IPS-15b (cell line): Measurements from ENCODE around the gene DKK1.

Experiments used
- H3K27me3 ChIP-seq: one replicate; pipeline ENCODE4 v1.6.1; 2013; ENCODE audit warnings: low read length; ENCODE audit not compliant: control insufficient read depth, insufficient read depth
- H3K36me3 ChIP-seq: one replicate; pipeline ENCODE4 v1.6.1; 2013; ENCODE audit warnings: low read length; ENCODE audit not compliant: control insufficient read depth, insufficient read depth
- H3K4me1 ChIP-seq: one replicate; pipeline ENCODE4 v1.6.1; 2013; ENCODE audit warnings: mild to moderate bottlenecking, low read length; ENCODE audit not compliant: control insufficient read depth, insufficient read depth
- H3K4me3 ChIP-seq: one replicate; pipeline ENCODE4 v1.5.1; 2013; ENCODE audit warnings: low read depth, low read length
- H3K9ac ChIP-seq: one replicate; pipeline ENCODE4 v1.6.1; 2013; ENCODE audit warnings: low read depth, mild to moderate bottlenecking, low read length
- H3K9me3 ChIP-seq: one replicate; pipeline ENCODE4 v1.6.1; 2013; ENCODE audit warnings: mild to moderate bottlenecking, low read length; ENCODE audit not compliant: control insufficient read depth, insufficient read depth

The DKK1 gene

DNA sequence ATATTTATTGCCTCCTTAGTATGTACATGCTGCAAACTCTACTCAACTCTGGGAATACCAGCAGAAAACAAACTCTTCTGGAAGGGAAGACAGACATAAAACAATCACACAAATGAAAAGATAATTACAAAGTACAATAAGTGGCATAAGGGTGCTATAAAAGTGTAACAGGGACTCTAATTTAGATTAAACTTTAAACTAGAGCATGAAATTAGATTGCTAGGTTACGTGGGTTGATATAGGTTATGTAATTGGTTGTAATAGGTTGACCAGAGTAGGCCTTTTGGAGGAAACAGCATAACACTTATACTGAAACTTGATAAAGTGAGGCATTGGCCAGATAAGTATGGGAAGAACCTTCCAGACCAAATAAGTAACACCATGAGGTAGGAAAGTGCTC is 26.2 kb upstream of the DKK1 start:
- no peak overlapping the region for H3K4me3 ChIP-seq
- no peaks in the 10 kb centered on the region for H3K36me3 ChIP-seq
- H3K4me1 ChIP-seq: no peaks in the 10 kb centered on the region
- no peak overlapping the region for H3K9ac ChIP-seq
- H3K9me3 ChIP-seq: no peaks in the 10 kb centered on the region
- H3K27me3 ChIP-seq: no peaks in the 10 kb centered on the region

- no peaks in the 10 kb centered on the region for H3K36me3 ChIP-seq
- no peaks in the 10 kb centered on the region for H3K27me3 ChIP-seq
- no peaks in the 10 kb centered on the region for H3K4me1 ChIP-seq
- H3K9ac ChIP-seq: no peak overlapping the region
- H3K9me3 ChIP-seq: no peaks in the 10 kb centered on the region
- no peak overlapping the region for H3K4me3 ChIP-seq
Measured at GRCh38 chr10:52297747-52298146, 16.3 kb upstream of the DKK1 start.

DNA sequence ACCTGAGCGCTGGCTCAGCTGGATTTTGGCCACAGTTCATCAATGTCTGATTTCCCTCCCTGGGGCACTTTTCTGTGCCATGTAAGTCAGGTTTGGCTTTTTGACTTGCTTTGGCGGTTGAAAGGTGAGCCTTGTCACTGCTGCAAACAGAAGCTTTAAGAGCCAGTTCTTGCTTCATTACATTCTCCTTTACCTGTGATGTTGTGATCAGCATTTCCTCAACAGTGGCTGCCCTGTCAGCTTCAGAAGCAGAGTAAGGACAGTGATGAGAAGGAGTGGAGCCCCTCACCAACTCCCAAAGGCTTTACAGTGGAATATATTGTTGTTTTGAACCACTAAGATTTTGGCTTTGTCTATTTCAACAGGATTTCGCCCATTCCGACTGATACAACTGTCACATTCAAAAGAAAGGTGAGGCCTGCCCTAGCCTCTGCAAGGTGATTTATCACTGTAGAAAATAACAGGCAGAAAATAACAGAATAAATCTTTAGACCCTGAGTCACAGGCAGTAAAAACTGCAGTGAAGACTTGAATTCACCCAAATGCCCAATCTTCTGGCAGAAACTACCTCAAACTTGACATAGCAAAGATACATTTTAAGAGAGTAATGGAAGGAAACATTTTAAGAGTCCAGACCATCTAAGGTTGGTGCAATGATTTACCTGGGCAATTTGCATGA is 13.3 kb upstream of the DKK1 start:
- no peaks in the 10 kb centered on the region for H3K4me1 ChIP-seq
- H3K36me3 ChIP-seq: no peaks in the 10 kb centered on the region
- H3K9me3 ChIP-seq: no peaks in the 10 kb centered on the region
- H3K4me3 ChIP-seq: no peak overlapping the region
- no peak overlapping the region for H3K9ac ChIP-seq
- H3K27me3 ChIP-seq: no peaks in the 10 kb centered on the region

DNA sequence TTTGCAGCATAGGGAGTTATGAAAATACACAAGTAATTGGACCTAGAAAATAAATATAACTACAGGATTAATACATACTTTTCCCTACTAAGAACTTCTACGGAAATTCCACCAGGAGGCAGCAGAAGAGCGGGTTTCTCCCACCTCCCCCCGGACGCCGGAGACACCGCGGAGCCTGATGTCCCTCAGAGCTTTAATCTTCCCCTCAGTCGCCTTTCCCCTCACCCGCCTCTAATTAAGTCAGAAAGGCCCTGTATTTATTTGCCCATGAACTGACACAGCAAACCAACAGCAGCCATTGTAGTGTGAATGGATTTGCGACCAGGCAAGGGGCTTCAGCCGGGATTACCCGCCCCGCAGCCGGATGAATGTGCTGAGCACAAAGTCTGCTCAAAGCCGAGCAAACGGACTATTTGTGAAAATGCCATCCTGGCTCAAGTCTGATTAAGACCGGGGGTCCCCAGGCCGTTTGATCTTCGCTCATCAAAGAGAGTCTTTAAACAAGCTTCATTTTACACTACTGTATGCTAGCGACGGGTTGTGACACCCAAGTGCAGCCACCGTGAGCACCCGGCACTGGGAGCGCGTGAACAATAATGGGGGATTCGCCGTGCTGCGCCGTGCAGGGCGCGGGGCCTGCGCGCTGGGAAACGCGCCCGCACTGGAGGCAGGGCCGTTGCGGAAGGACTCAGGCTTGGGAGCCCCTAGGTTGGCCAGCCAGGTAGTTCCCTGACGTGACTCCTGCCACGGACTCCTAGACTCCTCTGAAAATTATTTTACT is 5.6 kb upstream of the DKK1 start:
- Histone ChIP-seq H3K27me3 (peaks cover 52% of the 10 kb centered on the region), H3K9ac (peak overlapping the region; percentile 39), H3K4me3 (peak overlapping the region; percentile 66), H3K36me3 (no peaks in the 10 kb centered on the region), H3K9me3 (no peaks in the 10 kb centered on the region), H3K4me1 (peaks cover 2% of the 10 kb centered on the region)

DNA sequence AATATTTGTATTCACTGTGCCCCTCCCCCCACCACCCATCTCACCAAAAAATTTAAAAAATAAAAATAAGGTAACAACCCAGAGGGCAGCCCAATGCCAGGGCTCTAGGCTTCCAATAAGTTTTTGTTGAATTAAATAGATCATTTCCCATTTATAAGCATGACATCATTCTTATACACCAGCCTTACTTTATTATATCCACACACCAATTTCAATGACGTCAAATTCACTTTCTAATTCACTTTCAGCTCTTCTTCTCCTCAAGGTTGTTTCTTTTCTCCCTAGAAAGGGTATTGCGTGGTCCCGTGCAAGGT is 1.2 kb upstream of the DKK1 start:
- Histone ChIP-seq H3K27me3 (peaks cover 86% of the 10 kb centered on the region), H3K9ac (no peak overlapping the region), H3K4me3 (peak overlapping the region; percentile 66), H3K36me3 (no peaks in the 10 kb centered on the region), H3K9me3 (no peaks in the 10 kb centered on the region), H3K4me1 (peaks cover 2% of the 10 kb centered on the region)

- peak overlapping the region; percentile 66 for H3K4me3 ChIP-seq
- no peaks in the 10 kb centered on the region for H3K36me3 ChIP-seq
- no peaks in the 10 kb centered on the region for H3K9me3 ChIP-seq
- peaks cover 2% of the 10 kb centered on the region for H3K4me1 ChIP-seq
- H3K9ac ChIP-seq: no peak overlapping the region
- peaks cover 89% of the 10 kb centered on the region for H3K27me3 ChIP-seq
Measured at GRCh38 chr10:52313256-52313932, 687 bp upstream of the DKK1 start.

DNA sequence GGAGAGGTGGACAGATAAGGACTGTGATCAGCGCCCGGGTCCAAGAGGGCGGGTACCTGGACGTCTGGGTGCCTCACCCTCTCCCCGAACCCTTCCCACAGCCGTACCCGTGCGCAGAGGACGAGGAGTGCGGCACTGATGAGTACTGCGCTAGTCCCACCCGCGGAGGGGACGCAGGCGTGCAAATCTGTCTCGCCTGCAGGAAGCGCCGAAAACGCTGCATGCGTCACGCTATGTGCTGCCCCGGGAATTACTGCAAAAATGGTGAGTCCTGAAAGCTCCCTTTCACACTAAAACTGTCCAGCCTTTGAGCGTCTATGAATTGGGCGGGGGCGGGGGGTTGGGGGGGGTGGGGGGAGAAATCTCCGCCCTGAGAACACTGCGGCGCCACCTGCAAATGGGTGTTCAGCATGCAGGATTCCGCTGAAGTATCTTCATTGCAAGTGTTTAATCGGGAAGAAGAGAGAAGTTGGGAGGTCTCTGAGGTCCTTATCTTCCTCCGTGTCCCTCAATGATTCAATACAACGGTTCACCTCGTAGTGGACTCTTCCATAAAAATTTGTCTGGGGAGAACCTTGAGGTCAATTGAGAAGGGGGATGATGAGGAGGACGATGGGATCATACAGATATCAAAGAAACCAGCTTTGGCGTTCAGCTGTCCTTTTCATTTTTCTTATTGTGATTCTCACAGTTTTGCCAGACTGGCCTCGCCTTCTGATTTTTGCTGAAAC is 906 bp downstream of the DKK1 start:
- Histone ChIP-seq H3K27me3 (peaks cover 77% of the 10 kb centered on the region), H3K36me3 (no peaks in the 10 kb centered on the region), H3K4me3 (peak overlapping the region; percentile 66), H3K9ac (no peak overlapping the region), H3K9me3 (no peaks in the 10 kb centered on the region), H3K4me1 (peaks cover 2% of the 10 kb centered on the region)

GRCh38 chr10:52316001-52316400 is 1.9 kb downstream of the DKK1 start:
- peaks cover 67% of the 10 kb centered on the region for H3K27me3 ChIP-seq
- H3K4me3 ChIP-seq: no peak overlapping the region
- no peaks in the 10 kb centered on the region for H3K9me3 ChIP-seq
- H3K9ac ChIP-seq: no peak overlapping the region
- H3K36me3 ChIP-seq: no peaks in the 10 kb centered on the region
- peaks cover 2% of the 10 kb centered on the region for H3K4me1 ChIP-seq

DNA sequence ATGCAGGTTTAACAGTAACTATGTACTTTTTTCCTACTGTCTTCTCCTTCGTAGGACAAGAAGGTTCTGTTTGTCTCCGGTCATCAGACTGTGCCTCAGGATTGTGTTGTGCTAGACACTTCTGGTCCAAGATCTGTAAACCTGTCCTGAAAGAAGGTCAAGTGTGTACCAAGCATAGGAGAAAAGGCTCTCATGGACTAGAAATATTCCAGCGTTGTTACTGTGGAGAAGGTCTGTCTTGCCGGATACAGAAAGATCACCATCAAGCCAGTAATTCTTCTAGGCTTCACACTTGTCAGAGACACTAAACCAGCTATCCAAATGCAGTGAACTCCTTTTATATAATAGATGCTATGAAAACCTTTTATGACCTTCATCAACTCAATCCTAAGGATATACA is 2.4 kb downstream of the DKK1 start:
- Histone ChIP-seq H3K4me1 (peaks cover 2% of the 10 kb centered on the region), H3K4me3 (no peak overlapping the region), H3K9me3 (no peaks in the 10 kb centered on the region), H3K36me3 (no peaks in the 10 kb centered on the region), H3K9ac (no peak overlapping the region), H3K27me3 (peaks cover 62% of the 10 kb centered on the region)

- Histone ChIP-seq H3K4me1 (peaks cover 2% of the 10 kb centered on the region), H3K9me3 (no peaks in the 10 kb centered on the region), H3K36me3 (no peaks in the 10 kb centered on the region), H3K27me3 (peaks cover 45% of the 10 kb centered on the region), H3K9ac (no peak overlapping the region), H3K4me3 (no peak overlapping the region)
Measured at GRCh38 chr10:52318136-52318701, 4.1 kb downstream of the DKK1 start.

- H3K36me3 ChIP-seq: no peaks in the 10 kb centered on the region
- H3K9ac ChIP-seq: no peak overlapping the region
- no peak overlapping the region for H3K4me3 ChIP-seq
- H3K27me3 ChIP-seq: peaks cover 42% of the 10 kb centered on the region
- no peaks in the 10 kb centered on the region for H3K4me1 ChIP-seq
- H3K9me3 ChIP-seq: no peaks in the 10 kb centered on the region
Measured at GRCh38 chr10:52318822-52319464, 4.9 kb downstream of the DKK1 start.
